Erythroblast (primary cell): ENCODE results near the gene CTBP2.

Experiments
- GATA1 ChIP-seq: IDR thresholded peaks from 2 replicates; pipeline ENCODE4 v1.6.1; 2011; ENCODE audit warnings: low read depth, mild to moderate bottlenecking, control low read depth, low read length, moderate library complexity
- POLR2A ChIP-seq: IDR thresholded peaks from 2 replicates; pipeline ENCODE4 v1.6.1; 2011; ENCODE audit warnings: mild to moderate bottlenecking, low read length

DNA sequence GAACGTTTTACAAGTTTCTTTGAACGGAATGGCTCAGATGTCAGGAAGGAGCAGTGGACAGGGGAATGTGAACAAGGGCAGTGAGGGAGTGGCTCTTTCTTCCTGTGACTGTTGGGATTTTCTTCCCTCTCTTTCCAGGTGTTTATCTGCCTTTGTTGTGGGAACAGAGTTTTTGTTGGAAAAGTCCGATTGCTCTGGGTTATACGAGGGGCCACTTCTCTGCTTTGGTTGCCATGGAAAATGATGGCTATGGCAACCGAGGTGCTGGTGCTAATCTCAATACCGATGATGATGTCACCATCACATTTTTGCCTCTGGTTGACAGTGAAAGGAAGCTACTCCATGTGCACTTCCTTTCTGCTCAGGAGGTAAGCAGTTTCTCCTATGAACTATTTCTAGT, 177.0 kb downstream of the CTBP2 start:
- TF ChIP-seq POLR2A (no peak), GATA1 (no peak)
